Fibroblast of skin of right quadriceps (primary cell): ENCODE results near the gene FLACC1.
"Not testable (repeated sequence)": the region's sequence is repeated elsewhere in the genome, so short reads cannot be mapped to it uniquely, and the experiment has no call there.

ENCODE experiments used
- DNase-seq: peaks from one replicate; pipeline ENCODE4 v3.0.0-alpha.2; 2013

FLACC1 gene, protein sequence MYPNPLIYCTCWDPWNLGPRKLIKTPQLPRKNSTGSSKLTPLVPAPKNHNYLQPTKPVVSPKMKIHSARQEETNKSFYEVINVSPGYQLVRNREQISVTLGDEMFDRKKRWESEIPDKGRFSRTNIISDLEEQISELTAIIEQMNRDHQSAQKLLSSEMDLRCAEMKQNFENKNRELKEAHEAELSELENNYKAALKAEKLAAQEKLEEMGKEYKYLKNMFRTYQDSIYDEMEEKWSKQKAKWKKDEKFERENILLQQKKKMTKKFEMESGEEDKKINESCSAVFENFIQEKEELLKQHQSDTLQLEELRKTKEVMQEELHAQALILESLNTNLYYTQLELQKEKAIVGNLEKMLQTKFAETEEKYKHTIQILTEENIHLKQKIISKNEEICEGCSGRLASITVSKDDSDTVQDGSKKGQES

DNA sequence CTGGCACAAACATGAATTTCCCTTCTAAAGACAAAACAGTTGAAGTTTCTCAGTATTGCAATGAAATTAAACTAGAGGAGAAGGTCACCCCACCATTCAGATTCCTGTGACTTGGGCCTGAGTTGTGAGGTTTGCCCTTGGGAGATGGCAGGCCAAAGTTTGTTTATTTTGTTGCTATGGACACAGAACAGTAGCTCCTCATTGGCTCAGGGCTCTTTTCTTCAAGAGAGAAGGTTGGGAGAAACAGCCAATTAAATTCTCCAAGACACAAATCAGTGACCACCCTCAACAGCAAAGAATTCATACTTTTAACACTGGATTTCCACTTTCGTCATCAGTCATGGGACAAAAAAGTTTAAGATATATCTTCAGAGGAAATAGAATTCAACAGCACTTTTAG is at the start of gene FLACC1:
Gene FLACC1 (minus strand): TSS at position 125 of the 400 bp plus-strand sequence. CDS start 5,941 bp downstream, outside the sequence.
- peak; percentile 59 for DNase-seq

DNA sequence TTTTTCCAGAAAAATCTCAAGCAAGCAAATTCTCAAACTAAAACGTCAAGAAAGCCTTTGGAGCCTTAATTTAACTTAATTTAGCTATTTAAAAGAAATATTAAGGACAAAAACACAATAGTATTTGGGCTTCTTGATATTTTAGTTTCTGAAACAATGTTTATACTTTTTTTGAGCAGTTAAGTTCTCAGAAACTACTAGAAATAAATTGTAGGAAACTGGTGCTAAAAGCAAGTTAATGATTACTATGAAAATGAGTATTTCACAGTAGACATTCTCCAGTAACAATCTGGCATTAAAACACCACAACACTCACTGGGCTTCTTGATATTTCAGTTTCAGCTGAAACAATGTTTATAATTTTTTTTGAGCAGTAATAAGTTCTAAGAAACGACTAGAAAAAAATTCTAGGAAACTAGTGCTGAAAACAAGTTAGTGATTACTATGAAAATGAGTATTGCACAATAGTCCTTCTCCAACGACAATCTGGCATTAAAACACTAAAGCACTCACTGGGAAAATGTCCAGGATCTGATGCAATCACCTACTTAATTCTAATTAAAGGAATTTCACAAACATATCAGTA is 49.0 kb upstream of the FLACC1 start:
- DNase-seq: peak; percentile 92

DNA sequence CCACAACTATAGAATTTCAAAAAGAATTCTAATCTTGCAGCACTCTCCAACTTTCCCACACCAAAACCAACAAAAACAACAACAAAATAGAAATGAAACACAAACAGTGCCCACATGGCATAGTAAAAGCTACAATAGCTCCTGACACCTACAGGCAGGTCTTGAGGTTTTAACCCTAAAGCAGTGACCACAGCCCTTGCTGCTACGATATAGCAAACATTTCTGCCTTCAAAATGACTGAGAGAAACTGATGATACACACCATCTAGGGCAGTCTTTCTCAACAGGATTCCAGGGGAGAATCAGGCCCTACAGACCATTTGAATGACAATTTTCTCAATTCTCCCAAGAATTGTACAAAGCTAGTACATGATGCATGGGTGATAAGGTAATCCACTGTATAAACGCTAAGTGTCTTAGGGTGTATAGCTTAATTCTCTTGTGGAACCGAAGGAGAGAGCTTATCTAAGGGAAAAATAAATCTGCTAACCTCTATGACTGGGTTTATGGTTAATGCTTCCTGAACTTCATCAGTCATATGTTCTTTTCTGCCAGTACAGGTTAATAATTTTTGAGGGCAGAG is 47.6 kb upstream of the FLACC1 start:
- no peak for DNase-seq

DNA sequence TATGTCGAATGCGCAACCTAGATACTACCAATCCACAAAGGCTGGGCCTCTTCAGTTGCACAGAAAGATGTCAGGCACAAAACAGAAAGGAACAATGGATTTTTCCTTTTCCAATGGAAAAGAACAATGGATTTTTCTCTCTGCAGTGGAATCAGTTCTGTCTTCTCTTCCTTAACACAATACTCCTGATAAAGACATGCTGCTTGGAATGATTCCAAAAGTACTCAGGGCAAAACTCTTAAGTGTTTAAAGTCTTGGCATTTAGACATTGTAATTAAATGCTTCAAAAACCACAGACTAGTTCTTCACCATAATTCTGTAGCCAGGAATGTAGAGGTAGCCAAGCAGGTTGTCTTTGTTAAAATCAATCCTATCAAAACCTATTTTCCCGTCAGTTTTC is 46.7 kb upstream of the FLACC1 start:
- peak; percentile 71 for DNase-seq

DNA sequence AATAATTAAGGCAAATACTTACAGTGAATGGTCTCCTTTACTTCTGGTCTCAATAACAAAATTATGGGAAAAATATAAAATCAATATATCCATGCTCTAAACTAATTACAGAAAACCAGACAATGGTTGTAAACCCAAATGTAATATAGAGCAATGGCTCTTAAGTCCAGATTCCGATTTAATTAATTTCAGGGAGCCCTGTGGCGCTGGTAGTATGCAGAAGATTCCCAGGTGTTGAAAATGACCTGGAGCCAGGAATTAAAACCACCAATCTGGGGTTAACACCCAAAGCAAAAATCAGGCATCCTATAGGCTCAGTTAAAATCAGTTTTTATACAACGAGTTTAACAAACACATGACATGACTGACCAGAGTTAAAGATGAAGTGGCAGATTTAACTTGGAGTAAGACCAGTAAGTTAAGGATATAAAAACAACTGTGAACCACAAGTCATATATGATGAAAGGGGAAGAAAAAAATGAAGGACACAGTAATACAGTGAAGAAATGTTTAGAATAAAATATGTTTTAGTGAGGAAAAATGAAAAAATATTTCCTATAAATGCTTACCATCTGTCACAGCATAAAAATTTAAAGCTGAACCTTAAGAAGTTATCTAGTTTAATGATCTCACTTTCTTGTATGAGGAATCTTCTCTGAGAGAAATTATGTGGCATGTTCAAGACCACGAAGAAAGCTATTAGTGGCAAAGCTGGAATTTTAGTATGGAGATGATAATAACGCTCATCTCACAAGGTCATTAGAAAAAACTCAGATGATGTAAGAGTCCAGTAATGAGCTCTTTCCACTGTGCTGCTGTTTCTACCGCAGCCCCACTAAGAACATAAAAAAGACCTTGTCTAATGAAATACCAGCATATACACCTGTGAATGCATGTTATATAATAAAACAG is 45.8 kb upstream of the FLACC1 start:
- peak; percentile 86 for DNase-seq

DNA sequence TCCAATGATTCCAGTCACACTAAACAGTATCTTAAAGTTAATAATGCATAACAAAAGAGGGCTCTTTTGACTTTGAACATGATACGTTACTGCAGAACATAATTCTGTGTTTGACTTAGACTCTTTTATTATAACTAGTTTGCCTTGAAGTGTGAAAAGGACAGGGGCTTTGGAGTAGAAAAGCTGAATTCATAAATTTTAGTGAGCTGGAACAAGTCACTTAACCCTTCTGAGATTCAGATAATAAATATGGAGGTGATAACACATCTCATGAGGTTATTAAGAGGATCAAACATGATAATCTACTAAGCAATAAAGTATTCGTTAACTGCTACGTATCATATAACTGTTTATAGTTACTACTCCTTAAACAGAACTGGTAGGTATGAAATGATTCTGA is 44.7 kb upstream of the FLACC1 start:
- no peak for DNase-seq

DNA sequence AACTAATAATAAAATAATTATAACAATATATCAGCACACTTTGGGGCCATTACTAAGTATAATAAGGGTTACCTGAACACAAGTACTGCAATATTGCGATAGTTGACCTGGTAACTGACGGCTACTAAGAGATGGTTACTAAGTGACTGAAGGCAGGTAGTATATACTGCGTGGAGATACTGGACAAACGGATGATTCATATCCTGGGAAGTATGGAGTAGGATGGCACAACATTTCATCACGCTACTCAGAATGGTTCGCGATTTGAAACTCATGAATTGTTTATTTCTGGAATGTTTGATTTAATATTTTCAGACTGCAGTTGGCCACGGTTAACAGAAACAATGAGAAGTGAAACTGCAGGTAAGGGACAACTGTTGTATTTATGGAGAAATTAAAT is 39.5 kb upstream of the FLACC1 start:
- DNase-seq: peak; percentile 16

DNA sequence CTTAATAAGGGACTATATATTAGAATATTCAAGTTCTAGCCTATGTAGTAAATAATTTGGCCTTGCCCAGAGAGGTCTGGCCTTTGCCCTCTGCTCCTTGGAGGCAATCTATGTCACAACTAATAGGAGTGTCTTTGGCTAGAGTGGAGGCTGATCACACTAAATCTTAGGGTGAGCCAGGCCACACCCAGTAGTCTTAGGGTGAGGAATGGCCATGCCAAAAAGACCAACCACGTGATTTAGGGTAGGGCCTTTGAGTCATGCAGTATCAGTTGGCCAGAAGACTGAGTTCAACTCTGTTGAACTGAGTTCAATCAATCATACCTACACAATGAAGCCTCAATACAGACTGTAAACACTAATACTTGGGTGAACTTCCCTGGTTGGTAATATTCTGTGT is 26.0 kb upstream of the FLACC1 start:
- no peak for DNase-seq

DNA sequence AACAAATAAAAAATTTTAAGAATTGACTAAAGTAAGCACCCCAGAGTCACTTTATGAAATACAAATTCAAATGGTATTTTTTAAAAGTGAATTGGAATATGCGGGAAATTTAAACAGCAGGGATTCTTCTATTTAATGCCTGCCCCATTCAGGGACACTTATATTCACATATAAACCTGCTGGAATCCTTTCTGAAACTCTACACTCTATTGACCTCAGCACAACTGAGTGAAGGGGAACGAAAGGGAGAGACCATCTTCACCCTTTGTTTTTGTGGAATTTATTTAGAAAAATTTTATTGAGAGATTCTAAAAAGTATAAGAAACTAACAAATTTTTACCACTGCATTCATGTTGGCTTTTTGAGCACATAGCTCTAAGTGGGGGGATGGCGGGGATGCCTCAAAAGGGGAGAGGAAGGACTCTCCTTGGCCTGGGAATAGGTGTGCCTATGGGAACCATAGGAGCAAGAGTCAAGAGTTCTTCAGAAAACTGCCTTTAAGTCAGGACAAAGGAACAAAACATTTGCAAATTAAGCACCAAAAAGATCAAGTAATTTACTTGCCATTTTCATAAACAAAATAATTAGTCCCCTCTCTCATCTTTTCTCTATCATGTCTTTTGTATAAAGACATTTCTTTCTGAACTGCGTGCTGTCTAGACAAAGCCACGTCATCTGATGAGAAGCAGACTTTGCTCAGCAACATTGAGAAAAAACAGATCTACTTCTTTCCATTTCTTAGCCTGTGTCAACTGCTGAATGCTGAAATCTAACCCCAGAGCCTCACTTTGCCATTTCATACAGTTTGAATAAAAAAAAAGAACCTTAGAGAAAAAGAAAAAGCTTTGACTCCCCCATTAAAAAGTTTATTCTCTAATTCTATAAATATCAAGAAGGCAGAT is 21.6 kb upstream of the FLACC1 start:
- peak; percentile 21 for DNase-seq

DNA sequence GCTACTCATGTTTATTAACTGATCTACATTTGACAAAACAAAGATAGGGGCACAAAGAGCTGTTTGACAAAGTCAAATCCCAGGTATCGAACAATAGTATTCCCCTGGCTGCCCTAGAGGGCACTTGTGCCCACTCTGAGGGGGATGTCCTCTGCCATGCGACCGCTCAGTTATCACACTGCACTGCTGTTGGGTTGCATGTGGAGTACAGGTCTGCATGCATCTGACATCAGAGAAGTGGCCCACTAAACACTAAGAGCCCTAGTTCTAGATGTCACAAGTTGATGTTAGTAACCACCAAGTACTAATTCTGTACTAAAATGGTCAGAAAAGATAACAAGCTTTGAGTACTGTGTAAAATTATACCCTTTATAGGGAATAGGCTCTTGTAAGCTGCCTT is 20.1 kb upstream of the FLACC1 start:
- no peak for DNase-seq

DNA sequence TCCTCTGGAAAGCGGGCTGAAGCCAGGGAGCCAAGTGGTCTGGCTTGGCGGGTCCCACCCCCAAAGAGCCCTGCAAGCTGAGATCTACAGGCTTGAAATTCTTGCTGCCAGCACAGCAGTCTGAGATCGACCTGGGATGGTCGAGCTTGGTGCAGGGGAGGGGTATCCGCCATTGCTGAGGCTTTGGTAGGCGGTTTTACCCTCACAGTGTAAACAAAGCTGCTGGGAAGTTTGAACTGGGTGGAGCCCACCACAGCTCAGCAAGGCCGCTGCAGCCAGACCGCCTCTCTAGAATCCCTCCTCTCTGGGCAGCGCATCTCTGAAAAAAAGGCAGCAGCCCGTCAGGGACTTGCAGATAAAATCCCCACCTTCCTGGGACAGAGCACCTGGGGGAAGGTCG is 12.6 kb upstream of the FLACC1 start:
- no peak for DNase-seq

DNA sequence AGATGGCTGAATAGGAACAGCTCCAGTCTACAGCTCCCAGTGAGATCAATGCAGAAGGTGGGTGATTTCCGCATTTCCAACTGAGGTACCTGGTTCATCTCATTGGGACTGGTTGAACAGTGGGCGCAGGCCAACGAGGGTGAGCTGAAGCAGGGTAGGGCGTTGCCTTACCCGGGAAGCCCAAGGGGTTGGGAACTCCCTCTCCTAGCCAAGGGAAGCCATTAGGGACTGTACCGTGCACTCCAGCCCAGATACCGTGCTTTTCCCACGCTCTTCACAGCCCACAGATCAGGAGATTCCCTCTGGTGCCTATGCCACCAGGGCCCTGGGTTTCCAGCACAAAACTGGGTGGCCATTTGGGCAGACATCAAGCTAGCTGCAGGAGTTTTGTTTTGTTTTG is 12.2 kb upstream of the FLACC1 start:
- DNase-seq: not testable (repeated sequence)

DNA sequence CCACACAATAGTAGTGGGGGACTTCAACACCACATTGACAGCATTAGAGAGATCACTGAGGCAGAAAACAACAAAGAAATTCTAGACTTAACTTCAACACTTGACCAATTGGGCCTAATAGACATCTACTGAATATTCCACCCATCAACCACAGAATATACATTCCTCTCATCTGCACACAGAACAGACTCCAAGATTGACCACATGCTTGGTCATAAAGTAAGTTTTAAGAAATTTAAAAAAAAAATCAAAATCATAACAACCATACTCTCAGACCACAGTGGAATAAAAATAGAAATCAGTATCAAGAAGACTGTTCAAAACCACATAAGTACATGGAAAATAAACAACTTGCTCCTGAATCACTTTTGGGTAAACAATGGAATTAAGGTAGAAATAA is 9.0 kb upstream of the FLACC1 start:
- DNase-seq: no peak

DNA sequence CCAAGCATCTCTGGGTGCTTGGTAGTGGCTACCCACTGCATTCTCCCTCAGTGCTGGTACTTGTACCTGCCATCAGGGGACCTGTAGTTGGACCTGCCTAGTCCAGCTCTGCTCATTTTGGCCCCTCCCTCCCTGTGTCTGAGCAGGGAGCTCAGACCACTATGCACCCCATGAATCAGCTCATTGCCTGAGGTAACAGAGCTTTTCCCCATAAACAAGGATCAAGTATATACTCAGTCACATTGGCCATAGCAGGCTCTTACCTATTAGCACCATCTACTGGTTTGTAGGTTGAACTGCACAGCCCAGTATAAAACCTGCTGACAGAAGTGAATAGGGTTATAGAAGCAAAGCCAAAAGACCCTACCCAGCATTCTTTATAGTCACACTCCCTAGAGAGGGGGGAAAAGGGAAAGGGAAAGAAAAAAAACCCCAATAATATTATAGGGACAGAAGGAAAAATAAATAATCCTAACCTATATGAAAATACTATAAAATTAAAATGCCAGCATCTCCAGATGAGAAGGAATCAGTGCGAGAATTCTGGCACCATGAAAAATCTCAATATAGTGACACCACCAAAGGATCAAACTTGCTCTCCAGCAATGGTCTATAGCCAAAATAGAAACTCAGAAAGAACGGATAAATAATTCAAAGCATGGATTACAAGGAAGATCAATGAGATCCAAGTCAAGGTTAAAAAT is 6.9 kb upstream of the FLACC1 start:
- DNase-seq: peak; percentile 50

DNA sequence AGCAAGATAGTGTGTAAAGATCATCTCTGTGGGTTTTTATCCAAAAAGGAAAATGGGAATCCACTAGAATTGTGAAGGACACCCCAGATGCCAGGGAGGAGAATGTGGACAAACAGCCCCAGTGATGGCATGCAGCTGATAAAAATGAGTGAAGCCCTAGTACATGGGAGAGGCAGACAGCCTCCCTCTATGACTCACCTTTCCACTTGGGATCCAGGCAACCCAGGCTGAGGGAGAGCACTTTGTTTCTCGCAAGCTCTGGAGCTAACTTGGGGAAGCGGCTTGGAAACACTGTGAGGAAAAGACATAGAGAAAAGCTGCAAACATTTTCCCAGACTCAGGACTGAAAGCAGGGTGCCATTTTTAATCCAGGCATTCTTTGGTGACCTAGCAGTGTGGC is 5.3 kb upstream of the FLACC1 start:
- DNase-seq: peak; percentile 18

DNA sequence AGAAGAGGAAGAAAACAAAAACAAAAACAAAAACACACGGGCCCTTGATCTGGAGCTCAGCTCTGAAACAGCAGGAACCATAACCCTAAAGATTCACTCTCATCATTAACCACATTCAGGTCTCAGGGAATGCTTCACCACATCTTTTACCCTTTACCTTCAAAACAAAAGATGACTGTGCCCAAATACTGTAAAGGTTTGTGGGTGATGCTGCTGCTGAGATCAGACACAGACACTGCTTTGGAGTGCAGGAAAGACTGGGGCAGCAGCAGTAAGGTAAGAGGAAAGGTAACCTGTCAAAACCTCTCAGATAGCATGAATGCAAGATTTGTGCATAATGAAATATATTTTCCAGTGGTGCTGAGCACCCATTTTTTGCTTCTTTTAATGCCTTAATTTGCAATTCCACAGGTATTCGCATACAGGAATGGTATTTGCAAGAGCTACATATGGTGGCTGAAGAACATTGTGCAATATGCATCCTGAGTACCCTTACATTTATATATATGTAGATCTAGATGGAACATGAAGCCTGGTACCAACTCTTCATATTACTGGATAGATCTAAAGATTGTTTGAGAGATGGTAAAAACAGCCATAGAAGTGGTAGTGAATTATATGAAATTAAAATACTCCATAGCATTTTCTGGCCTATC is 4.1 kb upstream of the FLACC1 start:
- DNase-seq: no peak

DNA sequence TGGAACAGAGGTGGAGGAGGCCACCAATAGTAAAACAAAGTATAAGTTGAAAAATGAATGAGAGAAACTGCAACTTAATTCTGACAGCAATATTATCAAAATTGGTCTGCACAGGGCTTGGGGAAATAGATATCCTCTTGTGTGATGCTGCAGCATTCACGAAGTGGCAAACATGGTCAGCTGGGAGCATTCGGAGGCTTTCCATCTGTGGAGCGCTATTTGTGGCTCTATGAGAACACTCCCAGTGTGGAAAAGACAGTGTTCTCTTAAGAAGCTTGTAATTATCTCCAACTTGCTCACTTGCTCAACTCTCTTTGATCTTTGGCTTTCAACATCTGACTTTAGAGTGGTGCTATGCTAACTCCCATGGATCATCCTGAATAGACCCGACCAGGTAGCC is 3.1 kb upstream of the FLACC1 start:
- DNase-seq: no peak

DNA sequence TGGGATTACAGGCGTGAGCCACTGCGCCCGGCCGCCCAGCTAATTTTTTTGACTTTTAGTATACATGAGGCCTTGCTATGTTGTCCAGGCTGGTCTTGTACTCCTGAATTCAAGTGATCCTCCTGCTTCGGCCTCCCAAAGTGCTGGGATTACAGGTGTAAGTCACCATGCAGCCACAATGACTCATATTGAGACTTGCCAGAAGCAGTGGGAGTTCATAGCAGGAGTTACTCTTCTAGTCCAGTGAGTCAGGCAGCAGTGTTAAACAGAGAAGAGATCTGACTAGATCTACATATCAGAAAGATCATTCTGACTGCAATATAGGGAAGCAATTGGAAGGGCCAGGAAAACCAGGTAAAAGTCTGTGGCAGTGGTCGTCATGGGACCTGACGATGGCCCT is 1.5 kb upstream of the FLACC1 start:
- DNase-seq: peak; percentile 90

DNA sequence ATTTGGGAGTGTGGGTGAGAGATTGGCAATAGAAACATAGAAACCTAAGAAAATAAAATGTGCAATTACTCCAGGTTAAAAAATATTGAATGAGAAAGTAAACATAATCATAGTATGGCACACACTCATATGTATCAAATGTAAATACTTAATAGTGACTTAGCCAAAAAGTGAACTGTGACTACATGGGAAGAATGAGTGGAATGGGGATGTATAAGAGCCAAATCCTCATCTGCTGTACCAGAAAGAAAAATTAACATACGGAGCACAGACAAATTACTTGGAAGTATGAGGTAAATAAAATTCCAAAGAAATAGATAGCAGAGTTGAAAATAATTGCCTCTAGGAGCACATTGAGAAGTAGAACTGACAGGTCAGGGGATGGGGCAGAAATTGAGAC is 4.0 kb downstream of the FLACC1 start:
- DNase-seq: peak; percentile 12

DNA sequence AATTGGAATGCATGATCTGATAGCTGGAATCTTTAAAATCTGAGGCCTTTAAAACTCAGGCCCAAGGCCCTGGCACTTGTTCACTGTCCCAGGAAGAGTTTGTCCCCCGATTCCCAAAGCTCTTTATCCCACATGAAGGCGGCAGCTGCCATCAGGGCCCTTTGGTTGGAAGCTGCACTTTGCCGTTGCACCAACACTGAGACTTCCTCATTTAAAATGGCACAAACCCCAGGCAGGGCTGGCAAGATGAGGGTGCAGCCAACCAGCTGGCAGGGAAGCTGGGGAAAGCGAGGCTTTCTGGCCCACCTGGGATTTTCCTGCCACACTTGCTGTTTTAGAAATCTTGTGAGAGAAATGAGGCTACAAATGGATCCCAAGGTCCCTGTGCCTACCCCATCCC is 6.3 kb downstream of the FLACC1 start:
- DNase-seq: no peak

DNA sequence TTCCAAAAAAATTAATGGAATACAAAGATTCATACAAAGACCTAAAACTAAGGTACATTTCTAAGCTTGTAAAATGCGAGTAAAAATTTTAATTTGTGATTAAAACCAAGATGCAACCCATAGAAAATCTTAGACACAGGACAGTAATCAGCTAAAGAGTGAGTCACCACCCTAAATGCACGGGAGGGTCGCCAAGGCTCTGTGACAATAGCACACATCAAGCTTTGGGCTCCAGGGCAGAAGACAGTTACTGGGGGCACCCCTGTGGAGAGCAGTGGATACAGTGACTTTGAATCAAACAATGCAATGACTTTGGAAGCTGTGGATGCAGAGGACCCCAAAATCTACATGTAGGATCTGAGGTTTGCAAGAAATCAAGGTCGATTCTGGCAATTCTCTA is 7.5 kb downstream of the FLACC1 start:
- no peak for DNase-seq
